Measurements from ENCODE around the gene ZFAND4.

Gene ZFAND4

GRCh38 chr10:45647118-45647517 is 25.5 kb downstream of the ZFAND4 start:
- H3K4me3 ChIP-seq (ENCODE audit: low read length), result no peak overlapping the region
- no peak for TF ChIP-seq CTCF (conservative IDR thresholded peaks at IDR 0.05; ENCODE audit: low read depth, low read length)

GRCh38 chr10:45646384-45647050 is 26.1 kb downstream of the ZFAND4 start:
- H3K4me3 ChIP-seq (ENCODE audit: low read length), result no peak overlapping the region
- DNase-seq (ENCODE audit: low read depth), result no peak
- no peak for TF ChIP-seq CTCF (conservative IDR thresholded peaks at IDR 0.05; ENCODE audit: low read depth, low read length)

More at GRCh38 chr10:45647118-45647517, 25.5 kb downstream of the ZFAND4 start:
- DNase-seq (ENCODE audit: low read depth), result no peak

- no peak for DNase-seq (ENCODE audit: low read depth)
- H3K4me3 ChIP-seq (ENCODE audit: low read length), result no peak overlapping the region
- no peak for TF ChIP-seq CTCF (conservative IDR thresholded peaks at IDR 0.05; ENCODE audit: low read depth, low read length)
Observed at GRCh38 chr10:45644527-45644926, 28.0 kb downstream of the ZFAND4 start.

GRCh38 chr10:45640941-45641340 is 31.6 kb downstream of the ZFAND4 start:
- no peak overlapping the region for H3K4me3 ChIP-seq (ENCODE audit: low read length)
- DNase-seq (ENCODE audit: low read depth), result no peak
- no peak for TF ChIP-seq CTCF (conservative IDR thresholded peaks at IDR 0.05; ENCODE audit: low read depth, low read length)

- H3K4me3 ChIP-seq (ENCODE audit: low read length), result no peak overlapping the region
- TF ChIP-seq CTCF (conservative IDR thresholded peaks at IDR 0.05; ENCODE audit: low read depth, low read length), result no peak
- no peak for DNase-seq (ENCODE audit: low read depth)
Observed at GRCh38 chr10:45640049-45640448, 32.5 kb downstream of the ZFAND4 start.

GRCh38 chr10:45627412-45628048 is 45.0 kb downstream of the ZFAND4 start:
- no peak overlapping the region for H3K4me3 ChIP-seq (ENCODE audit: low read length)
- no peak for DNase-seq (ENCODE audit: low read depth)
- TF ChIP-seq CTCF (conservative IDR thresholded peaks at IDR 0.05; ENCODE audit: low read depth, low read length), result no peak

- DNase-seq (ENCODE audit: low read depth), result no peak
- no peak overlapping the region for H3K4me3 ChIP-seq (ENCODE audit: low read length)
- no peak for TF ChIP-seq CTCF (conservative IDR thresholded peaks at IDR 0.05; ENCODE audit: low read depth, low read length)
Observed at GRCh38 chr10:45625879-45626278, 46.7 kb downstream of the ZFAND4 start.

Data from retinal pigment epithelial cell (primary cell).